Measurements from ENCODE around the gene DUOXA1.
"Not testable (repeated sequence)": the region's sequence is repeated elsewhere in the genome, so short reads cannot be mapped to it uniquely, and the experiment has no call there.

DUOXA1 gene

DNA sequence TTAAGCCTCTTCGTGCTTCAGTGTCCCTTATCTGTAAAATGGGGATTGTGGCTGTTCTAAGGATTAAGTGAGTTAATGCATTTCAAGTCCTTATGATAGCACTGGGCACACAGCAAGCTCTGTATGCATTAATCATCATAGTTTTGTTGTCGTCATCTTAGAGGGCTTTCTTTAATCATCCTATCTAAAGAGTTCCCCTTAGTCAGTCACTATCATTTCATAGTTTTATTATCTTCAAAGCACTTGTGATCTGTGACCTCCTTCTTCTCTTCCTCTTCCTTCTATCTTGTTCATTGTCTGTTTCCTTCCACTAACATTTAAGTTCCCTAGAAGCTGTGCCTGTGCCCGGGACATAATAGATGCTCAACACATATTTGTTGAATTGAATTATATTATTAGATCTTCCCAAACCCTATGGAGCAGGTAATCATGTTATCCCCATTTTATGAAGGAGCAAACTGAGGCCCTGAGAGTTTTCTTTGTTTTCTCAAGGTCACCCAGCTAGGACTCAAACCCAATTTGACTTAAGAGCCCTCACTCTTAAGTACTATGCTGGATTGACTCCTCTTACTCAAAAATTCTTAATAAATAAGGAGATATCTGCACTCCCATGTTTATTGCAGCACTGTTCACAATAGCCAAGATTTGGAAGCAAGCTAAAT lies 39.8 kb downstream of the DUOXA1 start:
- DNase-seq (ENCODE audit: low spot score): no peak

DNA sequence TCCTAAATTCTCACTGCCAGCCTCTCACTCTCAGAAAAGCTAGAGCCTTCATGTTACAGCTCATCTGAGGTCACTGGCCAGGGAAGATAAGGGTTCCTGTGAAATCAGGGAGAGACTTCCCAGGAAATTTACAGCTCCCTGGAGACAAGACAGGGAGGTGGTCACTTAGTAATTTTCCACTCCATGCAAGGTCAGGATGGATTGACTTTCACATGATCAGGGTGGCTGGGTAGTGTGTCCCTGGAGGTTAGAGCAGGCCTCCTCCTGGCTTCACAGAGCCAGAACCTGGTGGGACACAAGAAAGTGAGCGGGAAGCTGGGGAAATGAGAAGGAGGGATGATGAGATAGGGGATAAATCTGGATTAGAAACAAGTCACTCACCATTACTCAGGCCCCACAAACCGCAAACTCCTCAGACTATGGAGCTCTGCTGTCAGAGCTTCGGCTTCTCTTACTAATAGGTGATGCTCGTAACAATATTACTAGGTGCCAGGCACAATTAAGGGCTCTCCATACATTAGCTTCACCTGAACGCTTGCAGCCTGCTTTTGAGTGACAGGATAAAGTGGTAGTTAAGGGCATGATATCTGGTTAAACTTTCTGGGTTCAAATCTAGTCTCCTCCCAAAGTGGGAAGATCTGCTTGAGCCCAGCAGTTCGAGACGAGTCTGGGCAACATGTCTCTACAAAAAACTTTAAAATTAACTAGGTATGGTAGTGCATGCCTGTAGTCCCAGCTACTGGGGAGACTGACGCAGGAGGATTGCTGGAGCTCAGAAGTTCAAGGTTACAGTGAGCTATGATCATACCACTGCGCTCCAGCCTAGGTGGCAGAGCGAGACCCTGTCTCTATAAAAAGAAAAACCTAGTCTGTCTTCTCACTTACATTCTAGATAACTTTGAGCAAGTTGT lies 40.6 kb downstream of the DUOXA1 start:
- DNase-seq (ENCODE audit: low spot score): no peak

DNA sequence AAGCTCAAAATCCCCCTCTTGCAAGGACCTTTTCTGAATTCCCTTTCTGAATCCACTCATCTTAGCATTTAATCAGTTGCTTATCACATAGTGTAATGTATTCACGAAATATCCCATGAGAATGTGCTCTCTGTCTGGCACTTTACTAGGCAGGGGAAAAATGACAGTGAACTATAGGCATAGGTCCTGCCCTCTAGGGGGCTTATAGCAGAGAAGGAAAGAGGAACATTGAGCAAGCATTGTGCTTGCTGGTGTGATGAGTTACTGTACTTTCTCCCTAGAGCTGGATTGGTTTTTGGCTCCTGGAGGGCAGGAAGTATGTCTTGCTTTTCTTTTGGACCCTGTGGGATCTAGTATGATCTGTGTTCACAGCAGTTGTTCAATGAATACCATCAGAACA lies 42.2 kb downstream of the DUOXA1 start:
- no peak for DNase-seq (ENCODE audit: low spot score)

DNA sequence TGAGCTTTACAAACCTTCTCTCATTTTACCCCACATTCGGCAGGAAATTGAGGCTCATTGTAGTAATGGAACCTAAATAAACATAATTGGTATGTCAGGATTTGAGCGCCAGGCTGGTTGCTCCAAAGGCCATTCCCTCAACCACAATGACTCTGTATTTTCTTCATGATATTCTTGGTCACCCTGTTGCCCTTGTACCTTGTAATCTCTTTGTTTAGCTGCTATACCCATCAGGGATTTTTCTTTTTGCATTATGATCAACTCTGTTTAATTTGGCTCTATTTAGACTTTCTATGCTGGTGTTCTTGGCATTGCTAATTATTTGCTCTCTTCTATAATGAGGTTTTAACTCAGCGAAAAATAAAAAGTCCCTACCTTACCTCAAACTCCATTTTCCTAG lies 45.5 kb downstream of the DUOXA1 start:
- DNase-seq (ENCODE audit: low spot score): no peak

DNA sequence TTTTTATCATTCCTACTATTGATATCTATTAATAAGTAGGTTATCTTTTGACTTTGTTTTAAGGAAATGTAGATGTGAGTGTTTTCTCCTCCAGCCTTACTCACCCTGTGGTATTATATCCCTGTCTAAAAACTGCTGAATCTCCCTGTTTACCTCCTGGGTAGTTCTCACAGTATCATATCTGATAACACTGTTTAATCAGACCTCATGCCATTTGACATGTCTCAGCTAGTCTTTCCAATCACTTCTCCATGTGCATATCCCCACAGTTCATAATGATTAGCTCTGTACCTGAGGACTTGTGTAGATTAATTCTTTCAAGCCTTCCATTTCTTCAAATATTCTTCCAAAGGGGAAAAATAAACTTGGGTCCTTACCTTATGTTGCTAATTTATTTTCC lies 46.5 kb downstream of the DUOXA1 start:
- DNase-seq (ENCODE audit: low spot score): no peak

DNA sequence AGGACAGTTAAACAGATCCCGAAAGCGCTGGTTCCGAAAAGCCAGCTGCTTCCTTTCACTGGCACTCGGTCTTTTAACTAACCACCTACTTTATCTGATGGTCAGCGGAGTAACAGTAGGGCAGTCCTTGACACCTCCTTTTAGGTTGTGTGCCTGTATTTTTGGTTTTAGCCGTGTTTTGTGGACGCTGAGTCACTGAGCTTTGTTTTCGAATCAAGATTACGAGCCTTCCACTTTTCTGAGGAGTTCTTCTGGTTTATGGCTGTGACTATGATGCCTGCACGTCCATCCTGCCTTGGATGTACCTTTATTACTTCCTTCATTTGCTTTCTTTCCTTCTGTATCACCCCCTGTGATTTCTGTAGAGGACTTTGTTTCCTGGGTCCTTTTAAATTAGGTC lies 47.3 kb downstream of the DUOXA1 start:
- DNase-seq (ENCODE audit: low spot score): not testable (repeated sequence)

DNA sequence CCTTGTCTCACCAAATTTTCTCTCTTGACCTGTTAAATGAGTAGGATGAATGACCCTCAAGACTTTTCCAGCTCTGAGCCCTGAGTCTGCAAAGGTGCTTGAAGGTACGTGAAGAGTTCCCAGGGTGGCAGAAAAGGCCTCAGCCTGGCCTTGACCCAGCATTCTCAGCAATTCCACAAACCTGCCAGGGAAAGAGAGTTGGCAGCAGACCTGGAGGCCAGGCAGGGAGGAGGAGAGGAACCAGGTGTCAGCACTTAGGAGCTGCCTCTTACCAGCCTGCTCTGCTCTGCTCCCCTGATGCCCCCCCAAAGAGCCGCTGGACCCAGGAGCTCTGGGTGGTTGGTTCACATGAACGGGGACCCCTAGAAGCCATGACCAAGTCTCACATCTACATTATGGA lies 49.1 kb downstream of the DUOXA1 start:
- DNase-seq (ENCODE audit: low spot score): not testable (repeated sequence)

DNA sequence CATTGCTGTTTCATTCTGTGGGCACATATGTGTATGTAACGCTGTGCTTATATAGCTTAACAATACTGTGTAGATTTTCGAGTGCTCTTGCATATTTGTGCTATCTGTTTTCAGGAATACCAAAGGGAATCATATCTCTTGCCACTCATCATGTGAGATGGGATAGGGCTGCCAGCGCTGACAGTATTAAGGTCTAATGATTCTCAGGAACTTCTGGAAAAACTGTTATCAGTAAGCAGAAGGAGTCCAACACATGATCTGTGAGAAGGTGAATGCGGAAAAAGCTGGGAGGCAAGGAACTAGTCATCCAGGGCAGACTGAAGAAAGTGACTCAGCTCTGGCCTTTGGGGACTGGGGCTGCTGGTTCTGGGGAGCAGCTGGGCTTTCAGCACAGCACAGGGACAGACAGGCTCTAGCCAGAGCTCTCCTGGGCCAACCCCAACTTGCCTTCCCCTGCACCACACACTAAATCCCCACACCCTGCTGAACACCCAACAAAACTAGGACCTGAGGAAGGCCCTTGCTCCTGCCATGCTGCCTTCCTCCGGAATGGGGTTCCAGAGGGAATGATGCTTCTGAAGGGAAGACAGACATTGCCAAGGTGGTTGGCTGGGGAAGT lies 49.9 kb downstream of the DUOXA1 start:
- DNase-seq (ENCODE audit: low spot score): not testable (repeated sequence)

DNA sequence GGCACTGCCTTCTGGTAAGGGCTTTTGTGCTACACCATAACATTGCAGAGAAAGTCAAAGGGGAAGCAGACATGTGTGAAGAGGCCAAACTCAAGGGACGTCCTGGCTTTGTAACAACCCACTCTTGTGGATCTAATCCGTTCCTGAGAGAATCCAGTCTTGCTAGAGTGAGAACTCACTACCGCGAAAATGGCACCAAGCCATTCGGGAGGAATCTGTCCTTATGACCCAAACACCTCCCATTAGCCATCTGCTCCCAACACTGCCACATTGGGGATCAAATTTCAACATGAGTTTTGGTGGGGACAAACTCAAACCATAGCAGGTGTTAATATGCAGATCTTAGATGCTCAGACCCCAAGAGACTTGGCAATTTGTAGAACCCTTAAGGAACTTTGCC lies 50.5 kb downstream of the DUOXA1 start:
- not testable (repeated sequence) for DNase-seq (ENCODE audit: low spot score)

DNA sequence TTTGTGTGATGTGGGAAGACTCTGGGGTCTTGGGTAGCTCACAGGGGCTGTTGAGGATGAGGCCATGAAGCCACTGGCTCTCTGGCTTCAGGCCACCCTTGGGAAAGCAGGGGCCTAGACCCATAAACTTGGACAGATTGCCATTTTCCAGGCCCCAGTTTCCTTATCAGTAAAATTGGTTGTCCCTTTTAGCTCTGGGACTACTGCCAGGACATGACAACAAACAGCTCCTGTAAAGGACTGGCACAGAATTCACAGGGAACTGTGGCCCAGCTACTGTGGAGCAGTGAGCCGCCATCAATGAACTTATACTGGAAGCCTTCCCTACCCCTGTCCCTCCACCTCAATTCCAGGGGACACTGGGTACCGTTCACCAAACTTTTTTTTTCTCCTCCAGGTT lies 52.3 kb downstream of the DUOXA1 start:
- not testable (repeated sequence) for DNase-seq (ENCODE audit: low spot score)

DNA sequence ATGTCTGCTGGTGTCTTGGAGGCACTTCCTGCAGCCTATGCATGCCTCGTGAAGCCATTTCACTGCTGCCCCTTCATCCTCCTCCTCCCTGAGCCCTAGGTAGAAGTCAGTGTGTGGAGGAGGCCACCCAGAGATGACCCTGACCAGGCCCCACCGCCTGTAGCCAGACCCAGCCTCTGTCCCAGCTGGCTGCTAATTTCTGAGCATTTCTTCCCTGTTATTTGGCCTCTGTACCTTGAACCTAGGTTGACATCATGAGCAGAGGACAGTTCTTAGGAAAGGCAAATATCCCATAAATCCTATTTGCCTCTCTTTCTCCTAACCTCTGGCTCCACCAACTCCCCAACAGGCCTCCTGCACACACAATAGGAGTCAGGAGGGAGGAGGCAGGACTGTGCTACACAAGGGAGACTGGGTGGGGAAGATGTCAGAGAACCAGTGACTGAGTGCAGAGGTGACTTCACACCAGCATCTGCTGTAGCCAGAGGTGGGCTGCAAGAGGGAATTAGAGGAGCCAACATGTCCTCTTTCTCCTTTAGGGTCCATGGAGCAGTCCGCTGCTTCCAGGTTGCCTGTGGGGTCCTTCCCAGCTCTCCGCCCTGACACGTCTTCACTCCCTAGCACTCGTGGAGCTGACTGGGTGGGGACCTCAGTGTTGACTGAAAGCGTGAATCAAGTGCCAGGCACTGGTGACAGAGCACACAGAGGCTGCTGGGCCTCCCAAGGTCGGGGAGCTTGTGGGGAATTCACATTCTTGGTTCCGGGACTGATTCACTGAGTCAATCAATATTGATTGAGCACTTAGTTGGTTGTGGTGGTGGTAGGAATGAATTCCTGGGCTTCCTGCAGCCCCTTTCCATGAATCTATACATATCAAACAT lies 54.0 kb downstream of the DUOXA1 start:
- DNase-seq (ENCODE audit: low spot score): not testable (repeated sequence)

DNA sequence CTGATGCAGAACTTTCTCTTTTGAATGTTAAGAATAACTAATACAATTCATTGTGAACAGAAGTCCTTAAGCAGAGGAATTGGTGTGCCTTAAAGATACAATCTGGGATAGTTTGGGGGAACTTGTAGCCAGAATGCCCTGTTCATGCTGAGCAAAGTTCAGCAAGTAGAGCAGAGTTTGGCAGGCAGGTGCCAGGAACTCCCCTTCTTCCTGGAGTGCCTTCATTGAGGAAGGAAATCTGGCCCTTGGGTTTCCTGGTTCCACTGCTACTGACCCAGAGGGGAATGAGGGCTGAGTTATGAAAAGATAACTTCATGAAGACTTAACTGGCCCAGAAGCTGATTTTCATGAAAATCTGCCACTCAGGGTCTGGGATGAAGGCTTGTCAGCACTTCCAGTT lies 56.1 kb downstream of the DUOXA1 start:
- DNase-seq (ENCODE audit: low spot score): not testable (repeated sequence)

DNA sequence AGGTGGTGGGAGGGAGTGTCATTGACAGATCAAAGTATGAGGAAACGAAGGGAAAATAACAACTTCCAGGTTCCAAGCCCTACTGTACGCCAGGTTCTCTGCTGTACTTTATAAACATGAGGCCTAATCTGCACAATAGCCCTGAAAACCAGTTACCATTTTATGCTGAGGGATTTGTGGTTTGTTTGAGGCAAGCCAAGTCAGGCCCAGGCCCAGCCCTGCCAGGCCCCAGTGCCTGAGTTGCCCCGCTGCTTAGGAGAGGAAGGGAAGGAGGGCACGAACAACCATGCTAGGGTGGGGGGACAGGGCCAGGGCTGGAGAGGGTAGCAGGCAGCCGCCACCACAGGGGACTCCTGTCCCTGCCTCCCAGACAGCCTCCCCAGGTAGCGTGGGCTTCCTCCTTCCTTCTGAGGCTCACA lies 59.7 kb downstream of the DUOXA1 start:
- DNase-seq (ENCODE audit: low spot score): not testable (repeated sequence)
